Adrenal gland (tissue), 19 donors: Measurements from ENCODE around the gene TOMM5. TPM values are rescaled to one million over a fixed set of nuclear protein-coding genes. Genes with fewer than 3 reads are reported as not detected.

ENCODE experiments used
- DNase-seq, 7 donors: peaks; one replicate each; pipeline ENCODE4 v3.0.0-alpha.2; 2019 to 2020
- H3K27ac ChIP-seq, 5 donors: fragments of 200-600 bp; sonication (generic) in 4 of 5; 1 replicate in 3 of 5; 2 replicates in 2 of 5; pipeline versions ENCODE4 v1.5.1 to v1.8.0; 2016 to 2020; ENCODE audit warnings: mild to moderate bottlenecking in 1 of 5
- H3K27me3 ChIP-seq: fragments of 200-600 bp; 2 replicates; pipeline ENCODE4 v1.8.0; 2021
- H3K36me3 ChIP-seq, 2 donors: fragments of 200-600 bp; replicated peaks in 1 of 2; 1 replicate in 1 of 2; 2 replicates in 1 of 2; pipeline versions ENCODE4 v1.5.1 to v1.8.0; 2018 to 2022
- H3K4me1 ChIP-seq, 2 donors: fragments of 200-600 bp; replicated peaks in 1 of 2; 1 replicate in 1 of 2; 2 replicates in 1 of 2; pipeline versions ENCODE4 v1.5.1 to v1.8.0; 2018 to 2021
- H3K4me3 ChIP-seq, 4 donors: fragments of 200-600 bp; sonication (generic) in 3 of 4; one replicate each; pipeline ENCODE4 v1.5.1; 2016 to 2018
- H3K9me3 ChIP-seq, 3 donors: fragments of 200-600 bp; sonication (generic) in 1 of 3; replicated peaks in 1 of 3; 1 replicate in 2 of 3; 2 replicates in 1 of 3; pipeline versions ENCODE4 v1.5.1 to v1.8.0; 2016 to 2021
- POLR2A ChIP-seq, 2 donors: fragments of 450-650 bp; IDR thresholded peaks; one replicate each; pipeline ENCODE4 v1.6.1; 2017; ENCODE audit warnings: antibody characterized with exemption in 2 of 2, mild to moderate bottlenecking in 2 of 2, moderate library complexity in 1 of 2
- WGBS, 4 donors: extraction: QIAGEN DNeasy Blood & Tissue Kit in 2 of 4; methylation state at CpG; one replicate each; pipeline versions ENCODE4 v1.1.5 to v1.1.7; 2013 to 2017; 5-methylcytosine and 5-hydroxymethylcytosine counted together
- intact Hi-C, 2 donors: fragments of 100-400 bp; cut with DNase I; formaldehyde crosslinking; loops; one replicate each; pipeline versions ENCODE4 v1.14.1 to v1.15.0; 2022 to 2023
- long read RNA-seq, 10 donors: library from polyadenylated mRNA in 3 of 10; unstranded in 2 of 10; stranded (forward) in 1 of 10; transcript quantifications; one replicate each; pipeline ENCODE4 v2.0.0 and lab custom pipeline, GENCODE V29; 2021 to 2026
- polyA plus RNA-seq, 3 donors: library from polyadenylated mRNA; stranded (reverse); fragments of 200-250 nt in 2 of 3; fragments of 350-450 nt in 1 of 3; fragmentation: Illumina TruSeq in 1 of 3; extraction: RNeasy Lipid Tissue Mini Kit (QIAGEN cat#74804) in 1 of 3; gene quantifications; one replicate each; pipeline ENCODE4 v1.2.3, GENCODE V29; 2013 to 2014
- total RNA-seq, 9 donors: library from RNA; depleted of rRNA in 4 of 9; stranded (reverse); fragments of >200 nt in 4 of 9; fragments of 120-200 nt in 1 of 9; fragmentation: NEBNext Ultra II Directional in 1 of 9; extraction: Animal tissue kit (Norgen Biotek cat#: 25700) in 1 of 9; gene quantifications; one replicate each; pipeline versions ENCODE4 v1.1.0 to v1.2.4, GENCODE V29; 2013 to 2023
- TF ChIP-seq, protein P1 (sequence below), 6 experiments: fragments of 450-650 bp in 4 of 6; fragments of 200-600 bp in 2 of 6; sonication (generic) in 1 of 6; IDR thresholded peaks; 1 replicate in 5 of 6; 2 replicates in 1 of 6; pipeline versions ENCODE4 v1.5.1 to v1.8.0; 2016 to 2021; ENCODE audit warnings: antibody characterized with exemption in 6 of 6, mild to moderate bottlenecking in 2 of 6, moderate library complexity in 1 of 6
- donor health status: healthy with polysubstance abuse.
- donor health status: Bipolar disorder and iron deficiency.
- donor health status: DM: yes; HTN: yes; CAD: no.
- donor health status: DM: no; HTN: no; CAD: no.
- donor health status: DM: no; HTN: no; CAD: no.
- donor health status: DM: yes; HTN: yes; CAD: no.

Gene TOMM5
- total RNA-seq (100 to 1,000 TPM in 2 of 9 donors, 10 to 100 TPM in 7; 41.0 to 319 (median 81.0) TPM), polyA plus RNA-seq (100 to 1,000 TPM in 2 of 3 donors, 10 to 100 TPM in 1; 86.3 to 250 (median 105) TPM)
- long read RNA-seq, donor 1, transcript TOMM5-201 (2 exons, 751 nt): major isoform, 300 of 303 reads
- long read RNA-seq, donor 1, partial matches to known transcripts: 0 of 303 reads
- long read RNA-seq, donor 1, other reads (novel, unspliced or antisense): 0 of 303 reads
- long read RNA-seq, donor 2, transcript TOMM5-201 (2 exons, 751 nt): major isoform, 99 of 100 reads
- long read RNA-seq, donor 2, partial matches to known transcripts: 0 of 100 reads
- long read RNA-seq, donor 2, other reads (novel, unspliced or antisense): 0 of 100 reads
- long read RNA-seq, donor 3, transcript TOMM5-201 (2 exons, 751 nt): major isoform, 189 of 195 reads
- long read RNA-seq, donor 3, transcript TOMM5-202 (2 exons, 808 nt): minor isoform, 6 of 195 reads
- long read RNA-seq, donor 3, partial matches to known transcripts: 0 of 195 reads
- long read RNA-seq, donor 3, other reads (novel, unspliced or antisense): 0 of 195 reads
- long read RNA-seq, donor 4, transcript TOMM5-201 (2 exons, 751 nt): major isoform, 82 of 83 reads
- long read RNA-seq, donor 4, partial matches to known transcripts: 0 of 83 reads
- long read RNA-seq, donor 4, other reads (novel, unspliced or antisense): 0 of 83 reads
- long read RNA-seq, donor 5, transcript TOMM5-201 (2 exons, 751 nt): major isoform, 98 of 99 reads
- long read RNA-seq, donor 5, partial matches to known transcripts: 0 of 99 reads
- long read RNA-seq, donor 5, other reads (novel, unspliced or antisense): 0 of 99 reads
- long read RNA-seq, donor 6, transcript TOMM5-201 (2 exons, 751 nt): major isoform, 63 of 63 reads
- long read RNA-seq, donor 6, partial matches to known transcripts: 0 of 63 reads
- long read RNA-seq, donor 6, other reads (novel, unspliced or antisense): 0 of 63 reads
- long read RNA-seq, donor 7, transcript TOMM5-201 (2 exons, 751 nt): major isoform, 105 of 106 reads
- long read RNA-seq, donor 7, partial matches to known transcripts: 0 of 106 reads
- long read RNA-seq, donor 7, other reads (novel, unspliced or antisense): 0 of 106 reads
- long read RNA-seq, donor 8, transcript TOMM5-201 (2 exons, 751 nt): major isoform, 200 of 200 reads
- long read RNA-seq, donor 8, partial matches to known transcripts: 0 of 200 reads
- long read RNA-seq, donor 8, other reads (novel, unspliced or antisense): 0 of 200 reads
- long read RNA-seq, donor 9, transcript TOMM5-201 (2 exons, 751 nt): major isoform, 126 of 128 reads
- long read RNA-seq, donor 9, partial matches to known transcripts: 0 of 128 reads
- long read RNA-seq, donor 9, other reads (novel, unspliced or antisense): 0 of 128 reads
- long read RNA-seq, donor 10, transcript TOMM5-201 (2 exons, 751 nt): major isoform, 87 of 88 reads
- long read RNA-seq, donor 10, partial matches to known transcripts: 0 of 88 reads
- long read RNA-seq, donor 10, other reads (novel, unspliced or antisense): 0 of 88 reads

GRCh38 chr9:37592108-37592951, at the start of gene TOMM5:
Gene TOMM5, minus strand, starts transcription at chr9:37592597. Its CDS starts 65 bp downstream, at chr9:37592532.
- H3K27me3 ChIP-seq: no peaks in the 10 kb centered on the region
- peaks cover 10 to 24% of the 10 kb centered on the region in 2 donors for H3K4me1 ChIP-seq
- peak within 1 kb of the TSS; percentile 81 to 91 (median 84) for H3K4me3 ChIP-seq
- peak; percentile 53 to 88 for TF ChIP-seq POLR2A (IDR thresholded peaks at IDR 0.05)
- TF ChIP-seq, protein P1, sequence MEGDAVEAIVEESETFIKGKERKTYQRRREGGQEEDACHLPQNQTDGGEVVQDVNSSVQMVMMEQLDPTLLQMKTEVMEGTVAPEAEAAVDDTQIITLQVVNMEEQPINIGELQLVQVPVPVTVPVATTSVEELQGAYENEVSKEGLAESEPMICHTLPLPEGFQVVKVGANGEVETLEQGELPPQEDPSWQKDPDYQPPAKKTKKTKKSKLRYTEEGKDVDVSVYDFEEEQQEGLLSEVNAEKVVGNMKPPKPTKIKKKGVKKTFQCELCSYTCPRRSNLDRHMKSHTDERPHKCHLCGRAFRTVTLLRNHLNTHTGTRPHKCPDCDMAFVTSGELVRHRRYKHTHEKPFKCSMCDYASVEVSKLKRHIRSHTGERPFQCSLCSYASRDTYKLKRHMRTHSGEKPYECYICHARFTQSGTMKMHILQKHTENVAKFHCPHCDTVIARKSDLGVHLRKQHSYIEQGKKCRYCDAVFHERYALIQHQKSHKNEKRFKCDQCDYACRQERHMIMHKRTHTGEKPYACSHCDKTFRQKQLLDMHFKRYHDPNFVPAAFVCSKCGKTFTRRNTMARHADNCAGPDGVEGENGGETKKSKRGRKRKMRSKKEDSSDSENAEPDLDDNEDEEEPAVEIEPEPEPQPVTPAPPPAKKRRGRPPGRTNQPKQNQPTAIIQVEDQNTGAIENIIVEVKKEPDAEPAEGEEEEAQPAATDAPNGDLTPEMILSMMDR (IDR thresholded peaks at IDR 0.05): no peak
- WGBS, 4 donors: 0 to 2% (median 1%) methylated on average over 31 to 72 of the region's 72 CpGs
- DNase-seq: peak; percentile 93 to 97 (median 95)
- no peaks in the 10 kb centered on the region for H3K9me3 ChIP-seq
- intact Hi-C loops: no loop called here
- peaks cover 0 to 15% of the 10 kb centered on the region in 2 donors for H3K36me3 ChIP-seq
- H3K27ac ChIP-seq: peak within 1 kb of the TSS; percentile 31 to 92 (median 81)

GRCh38 chr9:37641331-37641730, 48.9 kb upstream of the TOMM5 start:
- no peaks in the 10 kb centered on the region for H3K36me3 ChIP-seq
- DNase-seq: no peak
- no peak for TF ChIP-seq POLR2A (IDR thresholded peaks at IDR 0.05)
- TF ChIP-seq, protein P1 (IDR thresholded peaks at IDR 0.05): no peak
- no peaks in the 10 kb centered on the region for H3K9me3 ChIP-seq
- no peaks in the 10 kb centered on the region for H3K4me1 ChIP-seq
- H3K27me3 ChIP-seq: peaks cover 5% of the 10 kb centered on the region
- 77 to 82% (median 82%) methylated on average over 3 of the region's 3 CpGs for WGBS, 4 donors
- H3K27ac ChIP-seq: no peak overlapping the region
- H3K4me3 ChIP-seq: no peak overlapping the region
- intact Hi-C loops: no loop called here

DNA sequence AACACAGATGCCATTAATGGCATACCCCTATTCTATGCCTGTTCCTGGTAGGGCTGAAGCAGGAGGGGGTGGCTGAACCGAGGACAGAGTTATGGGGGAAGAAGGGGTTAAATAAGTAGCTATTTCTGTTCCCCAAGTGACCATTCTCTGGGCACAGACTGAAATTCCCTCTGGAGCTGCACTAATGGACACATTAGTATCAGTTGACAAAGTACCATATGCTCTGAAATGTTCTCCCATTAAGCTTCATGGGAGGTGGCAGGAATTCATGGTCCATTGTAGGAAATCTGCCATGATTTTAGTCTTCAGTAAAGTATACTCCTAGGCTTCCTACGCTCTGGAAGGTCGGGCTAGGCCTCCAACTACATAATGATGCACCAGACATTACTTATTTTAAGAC, 47.8 kb upstream of the TOMM5 start:
- no peak for DNase-seq
- no peak overlapping the region for H3K27ac ChIP-seq
- H3K4me3 ChIP-seq: no peak overlapping the region
- H3K4me1 ChIP-seq: no peaks in the 10 kb centered on the region
- no peaks in the 10 kb centered on the region for H3K36me3 ChIP-seq
- 58 to 82% (median 70%) methylated on average over 3 of the region's 3 CpGs for WGBS, 4 donors
- H3K27me3 ChIP-seq: peaks cover 5% of the 10 kb centered on the region
- H3K9me3 ChIP-seq: no peaks in the 10 kb centered on the region
- no peak for TF ChIP-seq POLR2A (IDR thresholded peaks at IDR 0.05)
- TF ChIP-seq, protein P1 (IDR thresholded peaks at IDR 0.05): no peak
- intact Hi-C loops: no loop called here
